B cell (primary cell): ENCODE measurements around the gene PARVG. TPM values are rescaled to one million over a fixed set of nuclear protein-coding genes. Genes with fewer than 3 reads are reported as not detected.
A peak's percentile ranks its signal among the peaks of the same experiment; 100 is the strongest.

Source experiments
- ATAC-seq: fragments of 200-7000 bp; cut with Tn5 transposase; one replicate; pipeline ENCODE4 v1.10.0; 2021; ENCODE audit warnings: low read depth, mild to moderate bottlenecking, moderate number of reproducible peaks, moderate library complexity
- CTCF ChIA-PET: fragments of 350-600 bp; sonication (Branson Sonifier 250); formaldehyde crosslinking; loops from one replicate; lab custom pipeline; 2021; ENCODE audit warnings: antibody characterized with exemption, inconsistent platforms; lab: Charles Lee
- POLR2A ChIA-PET: fragments of 350-600 bp; sonication (Branson Sonifier 250); formaldehyde crosslinking; loops from one replicate; lab custom pipeline; 2021; ENCODE audit warnings: antibody characterized with exemption; lab: Charles Lee
- DNase-seq: peaks from one replicate; pipeline ENCODE4 v3.0.0; 2013
- H2AFZ ChIP-seq: 2 replicates; pipeline ENCODE4 v1.6.1; 2012; ENCODE audit warnings: mild to moderate bottlenecking, low read depth, low read length; ENCODE audit not compliant: insufficient read depth, poor library complexity, severe bottlenecking
- H3K27ac ChIP-seq, 2 donors: 1 replicate in 1 of 2; 2 replicates in 1 of 2; pipeline ENCODE4 v1.5.1; 2012 to 2013; ENCODE audit warnings: low read length in 2 of 2, mild to moderate bottlenecking in 2 of 2, moderate library complexity in 1 of 2
- H3K27me3 ChIP-seq, 4 experiments: fragments of 200-600 bp in 1 of 4; sonication (generic) in 1 of 4; replicated peaks in 1 of 4; 1 replicate in 2 of 4; 2 replicates in 2 of 4; pipeline versions ENCODE4 v1.6.1 to v1.7.0; 2013 to 2016; ENCODE audit warnings: low read length in 3 of 4, mild to moderate bottlenecking in 2 of 4, mixed read lengths in 1 of 4, moderate library complexity in 1 of 4; ENCODE audit not compliant: insufficient read depth in 4 of 4, control insufficient read depth in 3 of 4; ENCODE audit errors: control extremely low read depth in 1 of 4
- H3K36me3 ChIP-seq, 2 experiments: replicated peaks in 1 of 2; 1 replicate in 1 of 2; 2 replicates in 1 of 2; pipeline versions ENCODE4 v1.6.1 to v1.7.1; 2013; ENCODE audit warnings: low read length in 1 of 2; ENCODE audit not compliant: insufficient read depth in 2 of 2, control insufficient read depth in 1 of 2; ENCODE audit errors: control extremely low read depth in 1 of 2, extremely low read depth in 1 of 2
- H3K4me1 ChIP-seq, 2 donors: fragments of 200-600 bp in 1 of 2; sonication (generic) in 1 of 2; 1 replicate in 1 of 2; 2 replicates in 1 of 2; pipeline versions ENCODE4 v1.5.1 to v1.6.1; 2013 to 2017; ENCODE audit warnings: low read length in 2 of 2; ENCODE audit not compliant: control insufficient read depth in 2 of 2, insufficient read depth in 2 of 2
- H3K4me2 ChIP-seq: replicated peaks from 2 replicates; pipeline ENCODE3; 2012; ENCODE audit warnings: mild to moderate bottlenecking, low read depth, low read length; ENCODE audit not compliant: poor library complexity, severe bottlenecking
- H3K4me3 ChIP-seq, 5 experiments: fragments of 200-600 bp in 1 of 5; sonication (generic) in 1 of 5; 1 replicate in 3 of 5; 2 replicates in 2 of 5; pipeline versions ENCODE4 v1.5.1 to v1.7.0; 2011 to 2016; ENCODE audit warnings: low read length in 4 of 5, mild to moderate bottlenecking in 4 of 5, low read depth in 2 of 5, control low read depth in 1 of 5, moderate library complexity in 1 of 5; ENCODE audit not compliant: insufficient read depth in 1 of 5; ENCODE audit errors: control extremely low read depth in 1 of 5, extremely low read depth in 1 of 5
- H3K79me2 ChIP-seq: fragments of 200-600 bp; sonication (generic); one replicate; pipeline ENCODE4 v1.6.0; 2016; ENCODE audit warnings: low read length; ENCODE audit not compliant: control insufficient read depth, insufficient read depth
- H3K9ac ChIP-seq: fragments of 200-600 bp; sonication (generic); 2 replicates; pipeline ENCODE4 v1.6.1; 2017; ENCODE audit warnings: mild to moderate bottlenecking, low read length, moderate library complexity
- H3K9me3 ChIP-seq, 3 donors: one replicate each; pipeline versions ENCODE4 v1.6.1 to v1.7.1; 2013; ENCODE audit warnings: low read length in 2 of 3; ENCODE audit not compliant: control insufficient read depth in 2 of 3, insufficient read depth in 1 of 3; ENCODE audit errors: control extremely low read depth in 1 of 3
- H4K20me1 ChIP-seq: 2 replicates; pipeline ENCODE4 v1.6.0; 2012; ENCODE audit warnings: mild to moderate bottlenecking, low read length; ENCODE audit not compliant: insufficient read depth, control insufficient read depth, poor library complexity, severe bottlenecking
- H3K27ac Mint-ChIP-seq: one replicate; pipeline ENCODE4 v1.8.0; 2021; ENCODE audit warnings: mixed read lengths
- H3K27me3 Mint-ChIP-seq: one replicate; pipeline ENCODE4 v1.8.0; 2021; ENCODE audit warnings: mixed read lengths
- H3K4me1 Mint-ChIP-seq: one replicate; pipeline ENCODE4 v1.8.0; 2021; ENCODE audit warnings: mixed read lengths
- H3K4me3 Mint-ChIP-seq: one replicate; pipeline ENCODE4 v1.8.0; 2021; ENCODE audit warnings: mixed read lengths
- H3K9me3 Mint-ChIP-seq: one replicate; pipeline ENCODE4 v1.8.0; 2022; ENCODE audit warnings: mixed read lengths; ENCODE audit not compliant: insufficient read depth
- EZH2 ChIP-seq: IDR thresholded peaks from 2 replicates; pipeline ENCODE4 v1.6.1; 2012; ENCODE audit warnings: borderline replicate concordance, low read depth, mild to moderate bottlenecking, moderate library complexity, low read length; ENCODE audit not compliant: insufficient read depth, poor library complexity, severe bottlenecking
- WGBS: methylation state at CpG from one replicate; pipeline ENCODE4 v1.1.5; 2013; ENCODE audit warnings: missing lambda C conversion rate; ENCODE audit not compliant: insufficient coverage; 5-methylcytosine and 5-hydroxymethylcytosine counted together
- intact Hi-C: fragments of 100-400 bp; cut with micrococcal nuclease; formaldehyde crosslinking; loops from one replicate; pipeline ENCODE4 v1.10.0; 2022
- polyA plus RNA-seq: library from polyadenylated mRNA; depleted of rRNA; stranded (reverse); fragments of >200 nt; gene quantifications from 2 replicates; pipeline ENCODE4 v1.2.3, GENCODE V29; 2012
- total RNA-seq, 2 donors: library from RNA; stranded (reverse); fragments of 120-200 nt in 1 of 2; gene quantifications; 1 replicate in 1 of 2; 2 replicates in 1 of 2; pipeline versions ENCODE4 v1.2.3 to v1.2.4, GENCODE V29; 2013 to 2022
- TF ChIP-seq, protein P1 (sequence below): fragments of 200-600 bp; IDR thresholded peaks from one replicate; pipeline ENCODE4 v1.8.0; 2022; ENCODE audit warnings: antibody characterized with exemption, mild to moderate bottlenecking

The PARVG gene
- total and polyA plus RNA-seq, 2 donors (not counting 1 experiment from before 2014, with no cell fraction given) = 247 to 698 TPM

DNA sequence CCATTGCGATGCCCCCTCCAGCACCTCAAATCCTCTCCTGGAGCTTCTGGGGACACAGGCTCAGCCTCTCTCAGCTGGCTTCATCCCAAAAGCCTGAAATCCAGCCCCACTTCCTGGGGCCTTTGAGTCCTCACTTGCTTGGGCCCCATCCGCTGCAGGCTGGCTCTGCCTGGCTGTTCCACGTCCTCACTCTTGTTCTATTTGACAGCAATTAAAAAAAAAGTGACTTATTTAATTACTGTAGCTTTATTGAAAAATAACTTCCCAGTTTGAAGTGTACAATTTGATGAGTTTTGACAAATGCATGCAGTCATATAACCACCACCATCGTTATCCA, 27.2 kb downstream of the PARVG start:
- Histone ChIP-seq H3K4me2 (peak overlapping the region; percentile 48), H3K27ac (peak overlapping the region in 1 of 2 donors; percentile 1), H3K79me2 (no peaks in the 10 kb centered on the region), H2AFZ (no peak overlapping the region), H3K4me1 (peaks cover 33 to 44% of the 10 kb centered on the region in 2 donors), H4K20me1 (peaks cover 19% of the 10 kb centered on the region), H3K9ac (no peak overlapping the region), H3K36me3 (peaks cover 0 to 26% of the 10 kb centered on the region in 2 experiments), H3K27me3 (no peaks in the 10 kb centered on the region), H3K4me3 (no peak overlapping the region), H3K9me3 (peaks cover 0 to 5% (median 0%) of the 10 kb centered on the region in 3 donors)
- CTCF ChIA-PET = interaction anchor here (1.4 kb wide), 1 partner anchor 12 kb away, joined by 3 read pairs; no protein-coding TSS in a partner anchor
- TF ChIP-seq, protein P1, sequence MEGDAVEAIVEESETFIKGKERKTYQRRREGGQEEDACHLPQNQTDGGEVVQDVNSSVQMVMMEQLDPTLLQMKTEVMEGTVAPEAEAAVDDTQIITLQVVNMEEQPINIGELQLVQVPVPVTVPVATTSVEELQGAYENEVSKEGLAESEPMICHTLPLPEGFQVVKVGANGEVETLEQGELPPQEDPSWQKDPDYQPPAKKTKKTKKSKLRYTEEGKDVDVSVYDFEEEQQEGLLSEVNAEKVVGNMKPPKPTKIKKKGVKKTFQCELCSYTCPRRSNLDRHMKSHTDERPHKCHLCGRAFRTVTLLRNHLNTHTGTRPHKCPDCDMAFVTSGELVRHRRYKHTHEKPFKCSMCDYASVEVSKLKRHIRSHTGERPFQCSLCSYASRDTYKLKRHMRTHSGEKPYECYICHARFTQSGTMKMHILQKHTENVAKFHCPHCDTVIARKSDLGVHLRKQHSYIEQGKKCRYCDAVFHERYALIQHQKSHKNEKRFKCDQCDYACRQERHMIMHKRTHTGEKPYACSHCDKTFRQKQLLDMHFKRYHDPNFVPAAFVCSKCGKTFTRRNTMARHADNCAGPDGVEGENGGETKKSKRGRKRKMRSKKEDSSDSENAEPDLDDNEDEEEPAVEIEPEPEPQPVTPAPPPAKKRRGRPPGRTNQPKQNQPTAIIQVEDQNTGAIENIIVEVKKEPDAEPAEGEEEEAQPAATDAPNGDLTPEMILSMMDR = no peak
- TF ChIP-seq EZH2 = no peak
- intact Hi-C loops = no loop called here
- Mint-ChIP-seq H3K4me3 (no peak overlapping the region), H3K4me1 (peaks cover 53% of the 10 kb centered on the region), H3K27me3 (no peaks in the 10 kb centered on the region), H3K9me3 (peaks cover 11% of the 10 kb centered on the region), H3K27ac (peak overlapping the region; percentile 54)
- ATAC-seq = no peak
- POLR2A ChIA-PET = no interaction called here
- WGBS = 88% methylated on average over 1 of the region's 4 CpGs
- no peak for DNase-seq

DNA sequence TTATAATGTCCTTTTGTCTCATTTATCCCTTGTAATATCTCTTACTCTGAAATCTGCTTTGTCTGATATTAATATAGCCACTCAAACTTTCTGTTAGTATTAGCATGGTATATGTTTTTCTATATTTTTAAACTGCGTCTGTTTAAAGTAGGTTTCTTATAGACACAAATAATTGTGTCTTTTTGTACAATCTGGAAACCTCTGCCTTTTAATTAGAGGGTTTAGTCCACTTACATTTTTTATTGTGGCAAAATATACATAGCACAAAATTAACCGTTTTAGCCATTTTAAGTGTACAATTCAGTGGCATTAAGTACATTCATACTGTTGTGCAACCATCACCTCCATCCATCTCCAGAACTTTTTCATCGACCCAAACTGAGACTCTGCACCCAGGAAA, 28.6 kb downstream of the PARVG start:
- H4K20me1 ChIP-seq = peaks cover 15% of the 10 kb centered on the region
- no peak overlapping the region for H3K4me3 ChIP-seq
- H3K79me2 ChIP-seq = no peaks in the 10 kb centered on the region
- Mint-ChIP-seq H3K27me3 (no peaks in the 10 kb centered on the region), H3K4me3 (no peak overlapping the region), H3K4me1 (peaks cover 49% of the 10 kb centered on the region), H3K9me3 (peaks cover 11% of the 10 kb centered on the region), H3K27ac (no peak overlapping the region)
- no peak overlapping the region for H3K9ac ChIP-seq
- no CpG with 5 or more reads among the region's 3 CpGs for WGBS
- DNase-seq = no peak
- no peak overlapping the region for H2AFZ ChIP-seq
- H3K36me3 ChIP-seq = peaks cover 0 to 16% of the 10 kb centered on the region in 2 experiments
- peak overlapping the region in 1 of 2 donors; percentile 49 for H3K27ac ChIP-seq
- peaks cover 29 to 40% of the 10 kb centered on the region in 2 donors for H3K4me1 ChIP-seq
- intact Hi-C loops = no loop called here
- TF ChIP-seq, protein P1 = no peak
- no peak for TF ChIP-seq EZH2
- ChIA-PET CTCF (no interaction called here), POLR2A (no interaction called here)
- peaks cover 0 to 5% (median 0%) of the 10 kb centered on the region in 3 donors for H3K9me3 ChIP-seq
- no peak for ATAC-seq
- H3K4me2 ChIP-seq = no peak overlapping the region
- H3K27me3 ChIP-seq = no peaks in the 10 kb centered on the region
